SK-N-SH treated with all-trans-retinoic acid at 6 μM for 48 hours (cell line): ENCODE measurements around the gene VPS4B.
"Not testable (repeated sequence)": the region's sequence is repeated elsewhere in the genome, so short reads cannot be mapped to it uniquely, and the experiment has no call there.

Experiments used
- ATAC-seq: fragments of 200-7000 bp; cut with Tn5 transposase; 3 replicates; pipeline ENCODE4 v1.9.1; 2020; ENCODE audit warnings: mild to moderate bottlenecking, moderate library complexity
- BACH2 ChIP-seq: fragments of 250-450 bp; sonication (Bioruptor Pico); IDR thresholded peaks from 2 replicates; pipeline ENCODE4 v1.9.0; 2021; ENCODE audit warnings: mild to moderate bottlenecking, borderline replicate concordance
- CREB5 ChIP-seq: fragments of 250-450 bp; sonication (Bioruptor Pico); IDR thresholded peaks from 2 replicates; pipeline ENCODE4 v1.5.1; 2020; ENCODE audit warnings: low read depth, mild to moderate bottlenecking, moderate library complexity
- CSDC2 ChIP-seq: fragments of 250-450 bp; sonication (Bioruptor Pico); IDR thresholded peaks from 2 replicates; pipeline ENCODE4 v1.5.0; 2020; ENCODE audit warnings: mild to moderate bottlenecking, moderate library complexity
- ESRRG ChIP-seq: fragments of 250-450 bp; sonication (Bioruptor Pico); IDR thresholded peaks from 2 replicates; pipeline ENCODE4 v1.6.1; 2021; ENCODE audit warnings: mild to moderate bottlenecking
- ISL1 ChIP-seq: fragments of 250-450 bp; sonication (Bioruptor Pico); IDR thresholded peaks from 2 replicates; pipeline ENCODE4 v2.1.2; 2022; ENCODE audit warnings: mild to moderate bottlenecking, moderate library complexity
- PATZ1 ChIP-seq: fragments of 250-450 bp; sonication (Bioruptor Pico); IDR thresholded peaks from 2 replicates; pipeline ENCODE4 v1.8.0; 2020; ENCODE audit warnings: mild to moderate bottlenecking, moderate library complexity, borderline replicate concordance
- POU6F1 ChIP-seq: fragments of 250-450 bp; sonication (Bioruptor Pico); IDR thresholded peaks from 2 replicates; pipeline ENCODE4 v1.8.0; 2021; ENCODE audit warnings: low read depth, mild to moderate bottlenecking, moderate library complexity, borderline replicate concordance
- RARB ChIP-seq: fragments of 250-450 bp; sonication (Bioruptor Pico); IDR thresholded peaks from 2 replicates; pipeline ENCODE4 v1.8.0; 2021; ENCODE audit warnings: mild to moderate bottlenecking, moderate library complexity
- SNAI2 ChIP-seq: fragments of 250-450 bp; sonication (Bioruptor Pico); IDR thresholded peaks from 2 replicates; pipeline ENCODE4 v1.5.0; 2020; ENCODE audit warnings: mild to moderate bottlenecking, moderate library complexity
- TCF4 ChIP-seq: fragments of 250-450 bp; sonication (Bioruptor Pico); IDR thresholded peaks from 2 replicates; pipeline ENCODE4 v1.8.0; 2021; ENCODE audit warnings: mild to moderate bottlenecking, moderate library complexity, borderline replicate concordance
- TOX ChIP-seq: fragments of 250-450 bp; sonication (Bioruptor Pico); IDR thresholded peaks from 2 replicates; pipeline ENCODE4 v1.8.0; 2021; ENCODE audit warnings: mild to moderate bottlenecking, moderate library complexity, borderline replicate concordance
- TSHZ2 ChIP-seq: fragments of 250-450 bp; sonication (Bioruptor Pico); IDR thresholded peaks from 2 replicates; pipeline ENCODE4 v1.5.0; 2020; ENCODE audit warnings: mild to moderate bottlenecking, moderate library complexity
- ZC3H10 ChIP-seq: fragments of 250-450 bp; sonication (Bioruptor Pico); IDR thresholded peaks from 2 replicates; pipeline ENCODE4 v1.5.1; 2021; ENCODE audit warnings: mild to moderate bottlenecking, moderate library complexity
- ZFP3 ChIP-seq: fragments of 250-450 bp; sonication (Bioruptor Pico); IDR thresholded peaks from 2 replicates; pipeline ENCODE4 v1.5.0; 2020; ENCODE audit warnings: mild to moderate bottlenecking, moderate library complexity
- ZFP30 ChIP-seq: fragments of 450-650 bp; formaldehyde crosslinking; IDR thresholded peaks from 2 replicates; pipeline ENCODE4 v1.5.0; 2022; ENCODE audit warnings: mild to moderate bottlenecking, moderate library complexity
- ZNF565 ChIP-seq: fragments of 450-650 bp; formaldehyde crosslinking; conservative IDR thresholded peaks from 2 replicates; pipeline ENCODE4 v1.5.0; 2020; ENCODE audit warnings: low read depth, mild to moderate bottlenecking, moderate library complexity
- ZNF70 ChIP-seq: fragments of 450-650 bp; formaldehyde crosslinking; IDR thresholded peaks from 2 replicates; pipeline ENCODE4 v1.5.0; 2020; ENCODE audit warnings: mild to moderate bottlenecking, moderate library complexity

VPS4B gene

GRCh38 chr18:63454497-63454896, 32.2 kb upstream of the VPS4B start:
- no peak for ATAC-seq
- TF ChIP-seq ZFP3 (no peak), ZNF565 (CRISPR knock-in tag) (no peak), ESRRG (no peak), TOX (no peak), CREB5 (CRISPR knock-in tag) (no peak), PATZ1 (CRISPR knock-in tag) (no peak), TCF4 (CRISPR knock-in tag) (no peak), SNAI2 (CRISPR knock-in tag) (no peak), RARB (no peak)

GRCh38 chr18:63452751-63453150, 30.5 kb upstream of the VPS4B start:
- ATAC-seq: not testable (repeated sequence)

GRCh38 chr18:63451799-63452660, 29.8 kb upstream of the VPS4B start:
- no peak for TF ChIP-seq TOX
- TF ChIP-seq BACH2 (CRISPR knock-in tag): no peak
- no peak for TF ChIP-seq CREB5 (CRISPR knock-in tag)
- TF ChIP-seq PATZ1 (CRISPR knock-in tag): no peak
- TF ChIP-seq CSDC2 (CRISPR knock-in tag): no peak
- TF ChIP-seq ISL1: no peak
- ATAC-seq: no peak

GRCh38 chr18:63449426-63449825, 27.1 kb upstream of the VPS4B start:
- no peak for ATAC-seq
- no peak for TF ChIP-seq RARB
- no peak for TF ChIP-seq ZNF70 (CRISPR knock-in tag)
- no peak for TF ChIP-seq TSHZ2
- no peak for TF ChIP-seq ZC3H10 (CRISPR knock-in tag)
- no peak for TF ChIP-seq ZFP30 (CRISPR knock-in tag)
- no peak for TF ChIP-seq PATZ1 (CRISPR knock-in tag)
- TF ChIP-seq ESRRG: no peak
- TF ChIP-seq TCF4 (CRISPR knock-in tag): no peak
- no peak for TF ChIP-seq SNAI2 (CRISPR knock-in tag)
- TF ChIP-seq ZFP3: no peak
- no peak for TF ChIP-seq CREB5 (CRISPR knock-in tag)
- TF ChIP-seq POU6F1 (CRISPR knock-in tag): no peak
